GM21529 (cell line): Measurements from ENCODE around the gene CDC42BPA.

ENCODE experiments used
- ATAC-seq: cut with Tn5 transposase; IDR thresholded peaks from one replicate; pipeline ENCODE4 v1.9.1; 2021; ENCODE audit not compliant: unreplicated experiment

Gene CDC42BPA

GRCh38 chr1:227335242-227336020 lies 17.1 kb upstream of the CDC42BPA start:
- no peak for ATAC-seq

- no peak for ATAC-seq
These were observed 15.1 kb upstream of the CDC42BPA start for GRCh38 chr1:227333423-227333822.

- no peak for ATAC-seq
These were observed 12.2 kb upstream of the CDC42BPA start for GRCh38 chr1:227330279-227331076.

GRCh38 chr1:227328405-227329019 lies 10.2 kb upstream of the CDC42BPA start:
- no peak for ATAC-seq

- no peak for ATAC-seq
These were observed 6.9 kb upstream of the CDC42BPA start for GRCh38 chr1:227325156-227325555.

GRCh38 chr1:227323967-227324268 lies 5.6 kb upstream of the CDC42BPA start:
- no peak for ATAC-seq

- no peak for ATAC-seq
These were observed 5.1 kb upstream of the CDC42BPA start for GRCh38 chr1:227323171-227323966.

- ATAC-seq, result no peak
These were observed 4.1 kb upstream of the CDC42BPA start for GRCh38 chr1:227322376-227322775.

GRCh38 chr1:227321035-227321434 lies 2.7 kb upstream of the CDC42BPA start:
- no peak for ATAC-seq

- no peak for ATAC-seq
These were observed 2.2 kb upstream of the CDC42BPA start for GRCh38 chr1:227320476-227320875.

- ATAC-seq, result no peak
These were observed 738 bp upstream of the CDC42BPA start for GRCh38 chr1:227318853-227319607.

GRCh38 chr1:227317523-227318015 lies 723 bp downstream of the CDC42BPA start:
- ATAC-seq, result no peak

GRCh38 chr1:227317011-227317451 lies 1.3 kb downstream of the CDC42BPA start:
- no peak for ATAC-seq

- no peak for ATAC-seq
These were observed 1.8 kb downstream of the CDC42BPA start for GRCh38 chr1:227316456-227316855.

GRCh38 chr1:227315629-227316346 lies 2.5 kb downstream of the CDC42BPA start:
- ATAC-seq, result no peak

- no peak for ATAC-seq
These were observed 4.1 kb downstream of the CDC42BPA start for GRCh38 chr1:227314014-227314848.

- ATAC-seq, result no peak
These were observed 5.8 kb downstream of the CDC42BPA start for GRCh38 chr1:227312361-227313025.

GRCh38 chr1:227311389-227312001 lies 6.8 kb downstream of the CDC42BPA start:
- no peak for ATAC-seq
